HG03432 (cell line): Measurements from ENCODE around the gene SPHK1.
A peak's percentile ranks its signal among the peaks of the same experiment; 100 is the strongest.

ENCODE experiments used
- ATAC-seq: cut with Tn5 transposase; IDR thresholded peaks from one replicate; pipeline ENCODE4 v1.9.1; 2021; ENCODE audit warnings: mild to moderate bottlenecking, moderate library complexity; ENCODE audit not compliant: unreplicated experiment

The SPHK1 gene

DNA sequence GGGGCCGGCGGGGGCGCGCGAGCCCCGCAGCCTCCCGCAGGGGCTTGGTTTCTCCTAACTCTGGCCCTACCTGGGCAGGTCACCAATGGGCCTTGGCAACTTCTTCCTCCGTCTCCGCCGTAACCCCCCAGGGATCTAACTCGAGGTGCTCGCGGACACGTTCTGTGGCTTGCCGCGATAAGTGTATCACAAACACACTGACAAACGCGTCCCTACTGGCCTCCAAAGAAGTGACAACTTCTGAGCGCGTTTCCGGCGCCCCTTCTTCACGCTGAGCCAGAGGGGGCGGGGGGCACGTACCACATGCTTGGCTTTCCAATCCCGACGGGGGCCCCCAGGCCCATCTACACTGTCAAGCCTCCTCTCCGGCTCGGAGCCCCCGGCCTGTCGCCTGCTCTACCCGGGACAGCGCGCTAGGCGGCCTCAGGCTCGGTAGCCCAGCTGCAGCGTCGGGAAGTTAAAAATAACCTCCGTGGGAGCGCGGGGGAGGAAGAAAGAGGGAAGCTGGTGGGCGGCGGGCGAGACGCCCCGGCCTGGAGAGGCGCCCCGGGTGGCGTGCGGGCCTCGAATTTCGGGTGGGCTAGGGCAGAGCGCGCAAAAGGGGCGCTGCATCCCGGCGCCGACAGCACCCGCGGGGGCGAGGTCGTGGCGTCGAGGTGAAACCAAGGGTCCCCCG is 725 bp upstream of the SPHK1 start:
- peak; percentile 27 for ATAC-seq

DNA sequence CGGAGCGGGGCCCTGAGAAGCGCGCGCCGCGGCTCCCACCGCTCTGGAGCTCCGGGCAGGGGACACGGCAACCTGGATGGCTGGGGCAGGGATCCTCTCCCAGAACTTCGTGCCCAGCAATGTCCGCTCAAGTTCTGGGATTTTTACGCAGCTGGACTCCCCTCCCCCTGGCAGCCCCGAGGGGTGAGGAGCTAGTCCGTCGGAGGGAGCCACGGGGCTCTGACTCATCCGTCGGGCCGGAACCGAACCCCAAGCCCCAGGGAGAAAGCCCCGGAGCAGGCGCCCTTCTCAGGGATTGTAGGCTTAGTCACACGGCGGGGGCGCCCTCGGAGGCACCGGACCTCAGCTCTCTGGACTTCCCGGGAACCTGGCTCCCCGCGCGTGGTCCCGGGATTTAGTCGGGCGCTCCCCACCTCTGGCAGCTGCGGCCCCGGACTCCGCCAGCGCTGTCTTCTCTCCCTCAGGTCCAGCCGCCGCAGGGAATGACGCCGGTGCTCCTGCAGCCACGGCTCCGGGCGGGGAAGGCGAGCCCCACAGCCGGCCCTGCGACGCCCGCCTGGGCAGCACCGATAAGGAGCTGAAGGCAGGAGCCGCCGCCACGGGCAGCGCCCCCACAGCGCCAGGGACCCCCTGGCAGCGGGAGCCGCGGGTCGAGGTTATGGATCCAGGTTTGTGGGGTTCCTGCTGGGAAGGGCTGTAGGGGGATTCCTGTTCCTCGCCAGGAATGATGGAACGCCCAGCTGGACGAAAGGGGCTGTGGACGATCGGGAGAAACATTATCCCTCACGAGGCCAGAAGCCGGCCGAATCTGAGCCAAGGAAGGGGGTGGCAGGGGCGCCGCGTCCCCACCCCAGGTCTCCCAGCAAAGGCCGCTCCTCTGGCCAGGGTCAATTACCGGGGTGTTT is 830 bp downstream of the SPHK1 start:
- no peak for ATAC-seq

DNA sequence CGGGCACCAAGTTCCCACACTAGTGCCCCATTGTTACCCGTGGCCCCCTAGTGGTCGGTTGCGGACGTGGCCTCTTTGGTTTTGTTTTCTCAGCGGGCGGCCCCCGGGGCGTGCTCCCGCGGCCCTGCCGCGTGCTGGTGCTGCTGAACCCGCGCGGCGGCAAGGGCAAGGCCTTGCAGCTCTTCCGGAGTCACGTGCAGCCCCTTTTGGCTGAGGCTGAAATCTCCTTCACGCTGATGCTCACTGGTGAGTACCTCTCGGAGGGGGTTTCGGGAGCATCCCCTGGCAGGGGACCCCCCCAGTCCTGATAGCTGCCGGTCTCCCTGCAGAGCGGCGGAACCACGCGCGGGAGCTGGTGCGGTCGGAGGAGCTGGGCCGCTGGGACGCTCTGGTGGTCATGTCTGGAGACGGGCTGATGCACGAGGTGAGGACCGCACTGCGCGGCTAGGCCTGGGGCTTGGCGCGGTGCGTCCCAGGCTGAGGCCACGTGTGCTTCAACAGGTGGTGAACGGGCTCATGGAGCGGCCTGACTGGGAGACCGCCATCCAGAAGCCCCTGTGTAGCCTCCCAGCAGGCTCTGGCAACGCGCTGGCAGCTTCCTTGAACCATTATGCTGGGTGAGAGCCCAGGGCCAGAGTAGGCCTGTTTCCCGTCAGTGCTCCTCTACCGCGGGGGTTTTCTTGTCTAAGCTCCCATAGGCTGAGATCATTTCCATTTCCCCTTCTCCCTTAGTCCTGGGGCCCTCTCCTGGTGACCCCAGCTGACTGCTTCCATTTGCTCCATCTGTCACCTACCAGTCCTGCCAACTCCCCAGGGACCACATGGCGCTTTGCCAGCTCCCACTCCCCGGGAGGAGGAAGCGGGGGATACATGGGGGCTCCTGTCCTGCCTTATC is 1.7 kb downstream of the SPHK1 start:
- ATAC-seq, result no peak

DNA sequence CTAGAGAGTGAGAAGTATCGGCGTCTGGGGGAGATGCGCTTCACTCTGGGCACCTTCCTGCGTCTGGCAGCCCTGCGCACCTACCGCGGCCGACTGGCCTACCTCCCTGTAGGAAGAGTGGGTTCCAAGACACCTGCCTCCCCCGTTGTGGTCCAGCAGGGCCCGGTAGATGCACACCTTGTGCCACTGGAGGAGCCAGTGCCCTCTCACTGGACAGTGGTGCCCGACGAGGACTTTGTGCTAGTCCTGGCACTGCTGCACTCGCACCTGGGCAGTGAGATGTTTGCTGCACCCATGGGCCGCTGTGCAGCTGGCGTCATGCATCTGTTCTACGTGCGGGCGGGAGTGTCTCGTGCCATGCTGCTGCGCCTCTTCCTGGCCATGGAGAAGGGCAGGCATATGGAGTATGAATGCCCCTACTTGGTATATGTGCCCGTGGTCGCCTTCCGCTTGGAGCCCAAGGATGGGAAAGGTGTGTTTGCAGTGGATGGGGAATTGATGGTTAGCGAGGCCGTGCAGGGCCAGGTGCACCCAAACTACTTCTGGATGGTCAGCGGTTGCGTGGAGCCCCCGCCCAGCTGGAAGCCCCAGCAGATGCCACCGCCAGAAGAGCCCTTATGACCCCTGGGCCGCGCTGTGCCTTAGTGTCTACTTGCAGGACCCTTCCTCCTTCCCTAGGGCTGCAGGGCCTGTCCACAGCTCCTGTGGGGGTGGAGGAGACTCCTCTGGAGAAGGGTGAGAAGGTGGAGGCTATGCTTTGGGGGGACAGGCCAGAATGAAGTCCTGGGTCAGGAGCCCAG is 2.8 kb downstream of the SPHK1 start:
- ATAC-seq, result no peak

DNA sequence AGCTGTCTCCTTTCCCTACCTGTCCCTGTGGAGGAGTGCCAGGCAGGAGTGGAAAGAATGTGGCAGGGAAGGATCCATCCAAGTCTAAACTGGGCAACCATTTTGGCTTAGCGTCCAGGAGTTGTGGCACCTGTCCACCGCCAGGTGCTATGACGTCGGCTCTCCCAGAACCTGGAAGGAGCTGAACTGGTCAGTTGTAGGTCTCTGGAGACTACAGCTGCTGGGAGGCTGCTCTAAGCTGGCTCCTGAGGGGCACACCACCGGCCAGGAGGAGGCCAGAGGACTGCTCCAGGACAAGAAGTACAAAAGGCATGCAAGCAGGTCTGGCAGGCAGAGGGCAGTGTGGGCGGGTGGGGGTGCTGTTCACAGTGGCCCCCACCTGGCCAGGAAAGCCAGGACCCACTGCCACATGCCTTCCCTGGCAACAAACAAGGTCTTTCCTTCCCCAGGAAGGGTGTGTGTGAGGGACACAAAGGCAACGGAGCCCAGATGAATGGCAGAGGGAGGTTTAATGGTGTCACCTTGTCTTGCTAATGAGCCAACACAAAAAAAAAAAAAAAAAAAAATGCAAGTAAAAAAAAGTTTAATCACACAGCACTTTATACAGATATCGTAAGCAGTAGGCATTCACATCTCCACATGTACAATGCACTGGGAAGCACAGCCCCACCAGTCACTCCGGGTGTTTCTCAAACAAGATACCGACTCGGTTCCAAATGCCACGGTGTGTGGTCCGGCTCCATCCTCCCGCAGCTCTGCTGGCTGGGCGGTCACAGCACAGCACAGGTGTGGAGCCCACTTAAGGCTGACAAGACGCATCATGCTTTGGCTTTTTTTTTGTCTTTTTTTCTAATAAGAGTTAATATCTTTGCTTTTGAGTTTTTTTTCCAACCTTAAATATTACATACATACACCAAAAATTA is 4.8 kb downstream of the SPHK1 start:
- ATAC-seq, result no peak

DNA sequence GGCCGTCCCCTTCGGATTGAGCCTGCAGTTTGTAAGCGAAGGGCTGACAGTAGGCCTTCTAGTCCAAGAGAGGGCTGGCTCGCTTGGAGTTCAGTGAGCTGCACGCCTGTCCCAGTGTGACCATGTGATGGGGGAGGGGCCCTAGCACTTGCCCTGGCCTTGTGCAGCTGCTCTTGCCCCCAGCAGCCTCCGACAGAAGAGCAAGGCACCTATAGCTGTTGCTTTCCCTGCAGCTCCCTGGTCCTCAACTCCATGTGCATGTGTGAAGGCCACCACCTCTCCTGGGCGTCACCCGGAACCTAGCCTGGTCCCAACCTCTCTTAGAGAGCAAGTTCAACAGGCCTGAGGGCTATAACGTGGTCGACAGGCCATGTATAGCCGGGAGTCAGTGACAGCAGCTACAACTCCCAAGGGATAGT is 5.6 kb downstream of the SPHK1 start:
- no peak for ATAC-seq

DNA sequence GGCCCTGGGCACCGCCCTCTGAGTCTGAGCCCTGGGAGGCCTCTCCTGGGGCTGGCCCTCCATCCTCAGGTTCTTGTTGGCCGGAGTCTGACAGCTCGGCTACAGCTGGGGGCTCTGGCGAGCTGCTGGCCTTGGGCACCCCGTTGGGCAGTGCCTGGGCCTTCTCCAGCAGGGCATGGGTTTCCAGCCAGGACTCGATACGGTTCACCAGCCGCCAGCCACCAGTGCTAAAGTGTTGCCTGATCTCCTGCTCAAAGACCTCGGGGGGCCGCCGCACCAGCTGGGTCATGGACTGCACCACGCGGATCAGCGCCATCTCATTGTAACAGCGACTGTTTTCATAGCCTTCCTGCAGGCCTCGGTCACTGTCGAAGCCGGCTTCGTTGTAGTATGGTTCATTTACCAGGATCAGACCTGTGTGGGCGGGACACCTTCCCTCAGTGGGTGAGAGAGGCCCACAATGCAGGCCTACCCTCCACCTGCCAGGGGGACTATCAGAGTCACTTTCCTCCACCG is 6.8 kb downstream of the SPHK1 start:
- ATAC-seq, result no peak

DNA sequence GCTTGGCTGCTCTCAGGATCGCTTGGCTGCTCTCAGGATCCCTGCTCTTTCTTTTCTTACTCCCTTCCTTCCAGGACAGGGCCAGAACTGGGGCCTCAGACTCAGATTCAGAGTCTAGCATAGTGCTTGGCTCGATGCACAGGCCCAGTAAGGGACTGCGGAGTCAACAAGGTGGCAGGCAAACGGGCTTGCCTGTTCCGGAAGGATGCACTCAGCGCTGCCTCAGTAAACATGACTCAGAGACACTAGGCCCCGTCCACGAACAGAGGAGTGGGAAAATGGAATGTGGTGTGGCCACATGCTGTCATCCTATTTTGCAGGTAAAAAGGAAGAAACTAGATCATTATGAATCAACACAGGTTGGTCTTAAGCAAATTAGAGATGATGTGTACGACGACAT is 9.8 kb downstream of the SPHK1 start:
- no peak for ATAC-seq

DNA sequence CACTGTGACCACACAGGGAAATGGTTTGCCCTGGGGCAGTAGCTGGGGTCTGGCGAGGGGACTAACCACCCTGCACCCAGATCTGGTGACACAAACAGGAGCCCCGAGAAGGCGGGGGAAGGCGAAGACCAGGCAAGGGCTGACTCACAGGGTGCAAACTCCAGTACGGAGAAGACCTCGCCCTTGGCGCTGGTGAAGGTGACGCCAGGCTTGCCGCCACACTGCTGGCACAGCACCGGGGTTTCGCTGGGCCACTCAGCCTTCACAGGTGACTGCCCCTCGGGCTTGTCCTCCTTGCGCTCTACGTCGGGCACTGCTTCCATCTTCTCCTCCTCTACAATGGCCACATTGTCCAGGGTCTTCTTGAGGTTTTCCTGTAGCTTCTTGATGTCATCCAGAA is 11.6 kb downstream of the SPHK1 start:
- ATAC-seq, result no peak

DNA sequence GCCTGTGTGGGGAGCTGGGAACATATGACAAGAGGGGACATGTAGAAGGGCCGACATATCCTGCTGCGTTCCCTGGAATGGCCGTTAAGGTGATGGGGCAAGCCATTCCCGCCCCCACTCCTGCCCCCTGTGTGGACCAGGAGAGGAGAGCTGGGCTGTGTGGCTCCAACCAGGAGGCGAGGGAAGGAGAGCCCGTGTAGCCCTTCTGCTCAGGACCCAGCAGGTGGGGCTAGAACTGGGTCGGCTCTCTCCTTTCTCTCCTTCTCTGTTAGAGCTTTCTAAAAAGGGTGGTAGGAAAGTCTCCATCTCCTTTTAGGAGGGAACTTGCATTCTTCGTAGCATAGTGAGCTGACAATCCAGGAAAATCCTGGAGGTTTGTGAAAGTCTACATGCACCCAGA is 12.8 kb downstream of the SPHK1 start:
- ATAC-seq, result no peak

DNA sequence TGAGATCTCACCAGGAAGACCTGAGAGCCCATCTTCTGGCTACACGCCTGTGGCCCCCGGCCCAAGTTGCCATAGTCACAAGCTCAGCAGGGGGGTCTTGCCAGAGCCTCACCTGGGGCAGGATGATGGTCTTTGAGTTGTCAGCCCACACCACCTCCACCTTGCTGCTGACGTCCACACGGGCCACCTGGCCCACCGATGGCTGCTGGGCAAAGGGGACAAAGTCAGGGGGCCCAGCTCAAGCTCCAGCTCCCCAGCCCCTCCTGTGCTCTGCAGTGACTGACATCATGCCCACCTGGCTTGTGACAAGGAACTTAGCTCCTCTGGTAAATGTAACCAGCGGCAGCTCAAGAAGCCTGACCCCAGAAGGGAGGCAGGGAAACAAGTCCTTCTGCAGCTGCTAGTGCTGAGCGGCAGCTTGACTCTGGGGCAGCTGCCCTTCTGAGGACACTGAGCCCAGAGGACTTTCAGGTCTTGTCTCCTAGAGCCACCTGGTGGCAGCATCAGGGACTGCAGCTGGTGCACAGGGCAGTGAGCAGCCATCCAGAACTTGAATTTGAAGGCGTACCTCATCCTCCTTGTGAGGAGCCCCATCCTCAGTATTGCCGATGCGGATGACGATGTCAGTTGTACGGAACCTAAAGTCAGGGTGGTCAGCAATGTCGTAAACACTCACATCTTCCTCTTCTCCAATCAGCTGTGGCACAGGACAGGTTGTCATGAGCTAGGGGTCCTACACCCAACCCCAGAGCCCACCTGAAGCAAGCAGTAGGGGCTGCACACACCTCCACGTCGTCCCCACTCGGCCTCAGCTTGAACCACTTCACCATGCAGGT is 13.5 kb downstream of the SPHK1 start:
- ATAC-seq, result no peak

DNA sequence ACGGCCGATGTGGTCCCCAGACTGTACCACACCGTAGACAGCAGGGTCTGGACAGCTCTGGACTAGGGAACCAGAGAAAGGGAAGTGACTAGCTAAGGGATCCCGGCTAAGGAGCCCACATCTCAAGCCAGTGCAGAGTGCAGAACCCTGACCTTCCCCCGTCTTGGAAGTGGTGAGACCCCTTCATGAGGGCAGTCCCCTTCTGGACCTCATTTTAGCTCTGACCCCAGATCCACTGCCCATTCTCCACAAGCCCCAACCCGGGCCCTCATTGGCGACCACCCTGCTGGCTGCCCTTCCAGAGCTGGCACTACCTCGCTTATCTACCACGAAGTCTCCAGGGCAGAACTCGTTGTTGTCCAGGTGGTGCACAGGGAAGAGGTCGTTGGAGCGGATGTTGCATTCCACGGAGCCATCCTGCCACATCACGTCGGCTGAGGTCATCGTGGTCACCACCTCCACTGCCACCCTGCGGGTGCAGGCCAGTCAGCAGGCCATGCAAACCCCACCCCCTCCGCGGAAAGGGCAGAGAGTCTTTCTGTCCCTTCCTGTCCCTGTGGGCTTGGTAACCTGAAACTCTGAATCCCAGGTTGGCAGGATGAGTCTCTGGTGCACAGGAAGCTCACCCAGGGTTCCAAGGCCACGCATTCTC is 14.2 kb downstream of the SPHK1 start:
- no peak for ATAC-seq

DNA sequence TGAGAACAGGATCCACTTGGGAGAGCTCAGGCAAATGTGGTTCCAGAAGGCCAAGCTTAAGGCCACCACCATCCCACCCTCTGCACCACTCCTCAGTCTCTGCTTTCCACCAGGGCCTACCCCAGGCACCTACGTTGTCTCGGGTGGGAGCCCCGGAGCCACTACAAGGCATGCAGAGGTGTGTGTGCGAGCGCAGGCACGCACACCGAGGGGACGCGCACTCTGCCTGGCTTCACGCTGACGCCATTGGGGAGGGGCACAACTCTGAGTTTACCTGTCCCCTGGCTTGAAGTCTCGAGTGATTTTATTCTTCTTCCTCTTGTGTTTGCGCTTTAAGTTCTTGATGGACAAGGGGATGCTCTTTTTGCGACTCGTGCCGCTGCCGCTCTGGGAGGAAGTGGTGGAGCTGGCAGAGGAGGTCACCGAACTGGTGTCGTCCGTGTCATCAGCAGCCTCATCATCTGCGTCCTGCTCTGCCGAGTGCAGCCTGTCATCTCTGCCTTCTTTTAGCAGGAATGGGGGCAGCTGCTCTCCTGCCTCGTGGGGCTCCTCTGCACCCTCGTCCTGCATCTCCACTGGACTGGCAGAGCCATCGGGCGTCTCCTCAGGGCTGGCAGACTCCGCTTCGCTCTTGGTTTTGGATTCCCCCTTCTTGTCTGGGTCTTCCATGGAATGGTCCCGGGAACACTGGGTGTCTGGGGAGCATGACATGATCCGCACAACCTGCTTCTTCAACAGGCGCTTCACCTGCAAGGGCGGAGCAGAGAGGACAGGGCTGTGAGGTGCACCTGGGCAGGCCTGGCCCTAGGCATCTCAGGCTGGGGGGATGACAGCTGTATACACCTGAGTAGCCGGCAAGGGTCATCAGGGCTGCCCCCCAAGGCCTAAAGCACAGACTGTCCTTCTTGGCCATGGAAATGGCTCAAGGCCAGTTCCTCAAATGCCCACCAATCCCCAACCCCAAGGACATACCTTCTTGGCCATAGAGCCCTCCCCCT is 15.1 kb downstream of the SPHK1 start:
- no peak for ATAC-seq

DNA sequence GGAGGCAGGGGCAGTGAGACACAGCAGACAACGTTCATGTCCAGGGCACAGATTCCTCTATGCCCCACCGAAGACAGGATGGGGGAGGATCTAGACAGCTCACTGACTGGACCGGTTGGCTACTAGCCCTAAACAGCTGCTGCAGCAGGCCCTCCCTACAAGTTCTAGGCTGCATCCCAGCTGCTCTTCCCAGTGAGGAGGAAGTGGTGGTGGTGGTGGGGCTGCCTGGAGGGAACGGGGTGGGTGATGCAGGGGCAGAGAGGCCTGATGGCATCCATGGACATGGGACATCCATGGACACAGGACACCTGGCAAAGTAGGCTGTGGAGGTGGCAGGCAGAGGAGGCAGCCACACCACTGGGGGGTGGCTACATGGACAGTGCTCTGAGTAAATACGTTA is 18.3 kb downstream of the SPHK1 start:
- no peak for ATAC-seq

DNA sequence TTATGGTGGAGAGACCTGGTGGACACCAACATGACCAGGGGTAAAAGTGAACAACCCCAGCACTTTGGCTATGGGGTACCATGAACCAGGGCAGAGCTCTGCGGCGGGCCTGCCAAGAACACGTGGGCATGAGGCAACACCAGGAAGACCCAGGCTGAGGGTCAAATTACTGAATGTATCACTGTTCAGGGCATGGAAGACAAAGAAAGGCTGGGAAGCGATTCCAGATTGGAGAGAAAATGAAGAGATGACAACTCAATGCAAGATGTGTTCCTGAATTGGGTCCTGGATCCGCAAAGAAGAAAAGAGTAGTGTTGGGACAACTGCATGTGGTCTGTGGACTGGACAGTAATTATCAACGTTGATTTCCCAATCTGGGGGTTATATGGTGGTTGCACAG is 19.8 kb downstream of the SPHK1 start:
- ATAC-seq, result no peak

DNA sequence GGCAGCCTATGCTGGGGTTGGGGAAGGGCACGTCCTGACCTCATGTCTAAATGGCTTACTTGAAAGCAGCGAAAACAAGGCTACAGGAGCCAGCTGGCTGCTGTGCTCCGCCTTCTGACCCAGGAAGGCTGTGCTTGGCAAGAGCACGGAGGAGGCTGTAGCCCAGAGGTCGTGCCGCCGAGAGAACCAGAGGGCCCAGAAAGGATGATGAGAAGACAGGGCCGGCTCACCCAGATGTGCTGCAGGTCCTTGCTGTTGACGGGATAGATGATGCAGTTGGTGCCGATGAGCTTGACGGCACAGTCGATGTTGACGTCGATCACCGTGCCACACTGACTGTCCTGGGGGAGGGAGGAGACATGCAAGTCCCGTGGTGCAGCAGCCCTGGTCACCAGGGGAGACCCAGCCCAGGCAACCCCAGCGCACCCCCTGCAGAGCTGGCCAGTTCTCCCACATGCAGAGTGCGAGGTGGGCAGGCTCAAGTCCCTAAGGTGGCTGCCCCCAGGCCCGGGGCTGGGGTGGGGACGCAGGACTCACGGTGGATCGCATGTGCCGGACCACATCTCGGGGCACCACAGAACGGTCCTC is 20.7 kb downstream of the SPHK1 start:
- no peak for ATAC-seq
